ENCODE data around the gene PAK2. TPM values are rescaled to one million over a fixed set of nuclear protein-coding genes. Genes with fewer than 3 reads are reported as not detected.

PAK2 gene
- total RNA-seq, 1 experiment from 2014 or later, result 50.7 TPM

GRCh38 chr3:196842567-196843434, 103.1 kb downstream of the PAK2 start:
- TF ChIP-seq IRF1 (CRISPR knock-in tag; IDR thresholded peaks at IDR 0.05) (no peak), NFATC4 (CRISPR knock-in tag; IDR thresholded peaks at IDR 0.05) (no peak), NR1H2 (CRISPR knock-in tag; IDR thresholded peaks at IDR 0.05) (no peak), USF1 (CRISPR knock-in tag; IDR thresholded peaks at IDR 0.05) (no peak)
- TF ChIP-seq, protein P1, sequence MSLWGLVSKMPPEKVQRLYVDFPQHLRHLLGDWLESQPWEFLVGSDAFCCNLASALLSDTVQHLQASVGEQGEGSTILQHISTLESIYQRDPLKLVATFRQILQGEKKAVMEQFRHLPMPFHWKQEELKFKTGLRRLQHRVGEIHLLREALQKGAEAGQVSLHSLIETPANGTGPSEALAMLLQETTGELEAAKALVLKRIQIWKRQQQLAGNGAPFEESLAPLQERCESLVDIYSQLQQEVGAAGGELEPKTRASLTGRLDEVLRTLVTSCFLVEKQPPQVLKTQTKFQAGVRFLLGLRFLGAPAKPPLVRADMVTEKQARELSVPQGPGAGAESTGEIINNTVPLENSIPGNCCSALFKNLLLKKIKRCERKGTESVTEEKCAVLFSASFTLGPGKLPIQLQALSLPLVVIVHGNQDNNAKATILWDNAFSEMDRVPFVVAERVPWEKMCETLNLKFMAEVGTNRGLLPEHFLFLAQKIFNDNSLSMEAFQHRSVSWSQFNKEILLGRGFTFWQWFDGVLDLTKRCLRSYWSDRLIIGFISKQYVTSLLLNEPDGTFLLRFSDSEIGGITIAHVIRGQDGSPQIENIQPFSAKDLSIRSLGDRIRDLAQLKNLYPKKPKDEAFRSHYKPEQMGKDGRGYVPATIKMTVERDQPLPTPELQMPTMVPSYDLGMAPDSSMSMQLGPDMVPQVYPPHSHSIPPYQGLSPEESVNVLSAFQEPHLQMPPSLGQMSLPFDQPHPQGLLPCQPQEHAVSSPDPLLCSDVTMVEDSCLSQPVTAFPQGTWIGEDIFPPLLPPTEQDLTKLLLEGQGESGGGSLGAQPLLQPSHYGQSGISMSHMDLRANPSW (CRISPR knock-in tag; conservative IDR thresholded peaks at IDR 0.05; ENCODE audit: low read depth), result no peak
- no peak for ATAC-seq
- no peak overlapping the region for H3K4me3 Mint-ChIP-seq
- peaks cover 4% of the 10 kb centered on the region; the same call in 1 of the 2 replicates for H3K36me3 Mint-ChIP-seq
- CTCF ChIA-PET, result interaction anchor here (0.5 to 0.9 kb wide), 2 partner anchors 144 to 314 kb away, joined by 3 read pairs; no protein-coding TSS in a partner anchor
- POLR2A ChIA-PET, result interaction anchor here (0.7 kb wide), 1 partner anchor 63 kb away, joined by 4 read pairs; no protein-coding TSS in a partner anchor
- no peak for DNase-seq (ENCODE audit: low spot score)
- H3K4me1 Mint-ChIP-seq, result no peaks in the 10 kb centered on the region
- H3K27ac Mint-ChIP-seq, result no peak overlapping the region
- H3K27me3 Mint-ChIP-seq (ENCODE audit: low read depth), result no peaks in the 10 kb centered on the region
- H3K9me3 Mint-ChIP-seq, result peaks cover 11% of the 10 kb centered on the region

- no peaks in the 10 kb centered on the region for H3K4me1 Mint-ChIP-seq
- H3K36me3 Mint-ChIP-seq, result peaks cover 10% of the 10 kb centered on the region
- ChIA-PET CTCF (no interaction called here), POLR2A (no interaction called here)
- no peak for TF ChIP-seq NR3C1 (CRISPR knock-in tag; conservative IDR thresholded peaks at IDR 0.05; ENCODE audit: low read depth)
- TF ChIP-seq, protein P2, sequence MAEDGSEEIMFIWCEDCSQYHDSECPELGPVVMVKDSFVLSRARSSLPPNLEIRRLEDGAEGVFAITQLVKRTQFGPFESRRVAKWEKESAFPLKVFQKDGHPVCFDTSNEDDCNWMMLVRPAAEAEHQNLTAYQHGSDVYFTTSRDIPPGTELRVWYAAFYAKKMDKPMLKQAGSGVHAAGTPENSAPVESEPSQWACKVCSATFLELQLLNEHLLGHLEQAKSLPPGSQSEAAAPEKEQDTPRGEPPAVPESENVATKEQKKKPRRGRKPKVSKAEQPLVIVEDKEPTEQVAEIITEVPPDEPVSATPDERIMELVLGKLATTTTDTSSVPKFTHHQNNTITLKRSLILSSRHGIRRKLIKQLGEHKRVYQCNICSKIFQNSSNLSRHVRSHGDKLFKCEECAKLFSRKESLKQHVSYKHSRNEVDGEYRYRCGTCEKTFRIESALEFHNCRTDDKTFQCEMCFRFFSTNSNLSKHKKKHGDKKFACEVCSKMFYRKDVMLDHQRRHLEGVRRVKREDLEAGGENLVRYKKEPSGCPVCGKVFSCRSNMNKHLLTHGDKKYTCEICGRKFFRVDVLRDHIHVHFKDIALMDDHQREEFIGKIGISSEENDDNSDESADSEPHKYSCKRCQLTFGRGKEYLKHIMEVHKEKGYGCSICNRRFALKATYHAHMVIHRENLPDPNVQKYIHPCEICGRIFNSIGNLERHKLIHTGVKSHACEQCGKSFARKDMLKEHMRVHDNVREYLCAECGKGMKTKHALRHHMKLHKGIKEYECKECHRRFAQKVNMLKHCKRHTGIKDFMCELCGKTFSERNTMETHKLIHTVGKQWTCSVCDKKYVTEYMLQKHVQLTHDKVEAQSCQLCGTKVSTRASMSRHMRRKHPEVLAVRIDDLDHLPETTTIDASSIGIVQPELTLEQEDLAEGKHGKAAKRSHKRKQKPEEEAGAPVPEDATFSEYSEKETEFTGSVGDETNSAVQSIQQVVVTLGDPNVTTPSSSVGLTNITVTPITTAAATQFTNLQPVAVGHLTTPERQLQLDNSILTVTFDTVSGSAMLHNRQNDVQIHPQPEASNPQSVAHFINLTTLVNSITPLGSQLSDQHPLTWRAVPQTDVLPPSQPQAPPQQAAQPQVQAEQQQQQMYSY (CRISPR knock-in tag; IDR thresholded peaks at IDR 0.05), result no peak
- TF ChIP-seq NR1H2 (CRISPR knock-in tag; IDR thresholded peaks at IDR 0.05), result no peak
- TF ChIP-seq PRRX2 (CRISPR knock-in tag; IDR thresholded peaks at IDR 0.05), result no peak
- TF ChIP-seq, protein P3, sequence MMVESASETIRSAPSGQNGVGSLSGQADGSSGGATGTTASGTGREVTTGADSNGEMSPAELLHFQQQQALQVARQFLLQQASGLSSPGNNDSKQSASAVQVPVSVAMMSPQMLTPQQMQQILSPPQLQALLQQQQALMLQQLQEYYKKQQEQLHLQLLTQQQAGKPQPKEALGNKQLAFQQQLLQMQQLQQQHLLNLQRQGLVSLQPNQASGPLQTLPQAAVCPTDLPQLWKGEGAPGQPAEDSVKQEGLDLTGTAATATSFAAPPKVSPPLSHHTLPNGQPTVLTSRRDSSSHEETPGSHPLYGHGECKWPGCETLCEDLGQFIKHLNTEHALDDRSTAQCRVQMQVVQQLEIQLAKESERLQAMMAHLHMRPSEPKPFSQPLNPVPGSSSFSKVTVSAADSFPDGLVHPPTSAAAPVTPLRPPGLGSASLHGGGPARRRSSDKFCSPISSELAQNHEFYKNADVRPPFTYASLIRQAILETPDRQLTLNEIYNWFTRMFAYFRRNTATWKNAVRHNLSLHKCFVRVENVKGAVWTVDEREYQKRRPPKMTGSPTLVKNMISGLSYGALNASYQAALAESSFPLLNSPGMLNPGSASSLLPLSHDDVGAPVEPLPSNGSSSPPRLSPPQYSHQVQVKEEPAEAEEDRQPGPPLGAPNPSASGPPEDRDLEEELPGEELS (CRISPR knock-in tag; IDR thresholded peaks at IDR 0.05), result no peak
- no peak for TF ChIP-seq CREM (CRISPR knock-in tag; IDR thresholded peaks at IDR 0.05)
- TF ChIP-seq, protein P4, sequence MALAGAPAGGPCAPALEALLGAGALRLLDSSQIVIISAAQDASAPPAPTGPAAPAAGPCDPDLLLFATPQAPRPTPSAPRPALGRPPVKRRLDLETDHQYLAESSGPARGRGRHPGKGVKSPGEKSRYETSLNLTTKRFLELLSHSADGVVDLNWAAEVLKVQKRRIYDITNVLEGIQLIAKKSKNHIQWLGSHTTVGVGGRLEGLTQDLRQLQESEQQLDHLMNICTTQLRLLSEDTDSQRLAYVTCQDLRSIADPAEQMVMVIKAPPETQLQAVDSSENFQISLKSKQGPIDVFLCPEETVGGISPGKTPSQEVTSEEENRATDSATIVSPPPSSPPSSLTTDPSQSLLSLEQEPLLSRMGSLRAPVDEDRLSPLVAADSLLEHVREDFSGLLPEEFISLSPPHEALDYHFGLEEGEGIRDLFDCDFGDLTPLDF (CRISPR knock-in tag; IDR thresholded peaks at IDR 0.05), result no peak
- TF ChIP-seq ARID4B (CRISPR knock-in tag; IDR thresholded peaks at IDR 0.05; ENCODE audit: borderline replicate concordance), result no peak
- ATAC-seq (no peak), DNase-seq (ENCODE audit: low spot score) (no peak)
- peaks cover 17% of the 10 kb centered on the region for H3K9me3 Mint-ChIP-seq
- H3K27me3 Mint-ChIP-seq (ENCODE audit: low read depth), result peaks cover 2% of the 10 kb centered on the region; the same call in 1 of the 2 replicates
- no peak overlapping the region for H3K27ac Mint-ChIP-seq
- no peak overlapping the region for H3K4me3 Mint-ChIP-seq
Measured at GRCh38 chr3:196843435-196844110, 103.9 kb downstream of the PAK2 start.

All from WTC11 (cell line).